ENCODE results near the gene ZMYM2. TPM values are rescaled to one million over a fixed set of nuclear protein-coding genes. Genes with fewer than 3 reads are reported as not detected.

Gene ZMYM2
- total and polyA plus RNA-seq, 8 donors = 10.8 to 182 (median 75.3) TPM

- Histone ChIP-seq H3K4me1 (peaks cover 9 to 26% (median 19%) of the 10 kb centered on the region in 4 donors), H3K27me3 (no peaks in the 10 kb centered on the region), H3K27ac (no peak overlapping the region), H3K9me3 (no peaks in the 10 kb centered on the region), H3K36me3 (peaks cover 30 to 89% (median 84%) of the 10 kb centered on the region in 4 donors), H3K4me3 (no peak overlapping the region)
- intact Hi-C loops (cut with DNase I; ENCODE audit: low total_unique reads) = no loop called here
- TF ChIP-seq POLR2AphosphoS5 (IDR thresholded peaks at IDR 0.05) = no peak
- TF ChIP-seq POLR2A (IDR thresholded peaks at IDR 0.05) = no peak
- TF ChIP-seq CTCF (IDR thresholded peaks at IDR 0.05) = no peak
- no peak for TF ChIP-seq EP300 (IDR thresholded peaks at IDR 0.05)
- 74 to 98% (median 83%) methylated on average over 1 of the region's 1 CpG for WGBS, 5 donors
- DNase-seq = no peak
Observed at GRCh38 chr13:20006206-20006605, 47.7 kb downstream of the ZMYM2 start.

- intact Hi-C loops (cut with DNase I; ENCODE audit: low total_unique reads) = no loop called here
- TF ChIP-seq POLR2AphosphoS5 (IDR thresholded peaks at IDR 0.05) (no peak), CTCF (IDR thresholded peaks at IDR 0.05) (no peak), EP300 (IDR thresholded peaks at IDR 0.05) (no peak), POLR2A (IDR thresholded peaks at IDR 0.05) (no peak)
- H3K9me3 ChIP-seq = peaks cover 4 to 28% (median 16%) of the 10 kb centered on the region in 4 donors
- no peak overlapping the region for H3K27ac ChIP-seq
- H3K4me3 ChIP-seq = no peak overlapping the region
- WGBS, 5 donors = 97 to 98% (median 97%) methylated on average over 2 of the region's 2 CpGs
- peaks cover 4 to 87% (median 64%) of the 10 kb centered on the region in 4 donors for H3K36me3 ChIP-seq
- no peaks in the 10 kb centered on the region for H3K27me3 ChIP-seq
- peaks cover 0 to 17% (median 0%) of the 10 kb centered on the region in 4 donors for H3K4me1 ChIP-seq
- no peak for DNase-seq
Observed at GRCh38 chr13:20015763-20016162, 57.2 kb downstream of the ZMYM2 start.

- H3K4me3 ChIP-seq = no peak overlapping the region
- H3K4me1 ChIP-seq = peaks cover 0 to 23% (median under 1%) of the 10 kb centered on the region in 4 donors
- TF ChIP-seq EP300 (IDR thresholded peaks at IDR 0.05) = no peak
- TF ChIP-seq POLR2AphosphoS5 (IDR thresholded peaks at IDR 0.05) = no peak
- no peak for TF ChIP-seq POLR2A (IDR thresholded peaks at IDR 0.05)
- TF ChIP-seq CTCF (IDR thresholded peaks at IDR 0.05) = no peak
- H3K27me3 ChIP-seq = no peaks in the 10 kb centered on the region
- no peak overlapping the region for H3K27ac ChIP-seq
- intact Hi-C loops (cut with DNase I; ENCODE audit: low total_unique reads) = no loop called here
- WGBS, 5 donors = 96 to 98% (median 97%) methylated on average over 3 of the region's 3 CpGs
- H3K36me3 ChIP-seq = peaks cover 4 to 86% (median 64%) of the 10 kb centered on the region in 4 donors
- no peak for DNase-seq
- peaks cover 4 to 28% (median 16%) of the 10 kb centered on the region in 4 donors for H3K9me3 ChIP-seq
Observed at GRCh38 chr13:20016649-20017364, 58.3 kb downstream of the ZMYM2 start.

GRCh38 chr13:20017365-20017711 lies 58.8 kb downstream of the ZMYM2 start:
- DNase-seq = no peak
- peaks cover 4 to 28% (median 16%) of the 10 kb centered on the region in 4 donors for H3K9me3 ChIP-seq
- WGBS, 5 donors = 88 to 98% (median 94%) methylated on average over 1 of the region's 1 CpG
- TF ChIP-seq POLR2A (IDR thresholded peaks at IDR 0.05) (no peak), EP300 (IDR thresholded peaks at IDR 0.05) (no peak), CTCF (IDR thresholded peaks at IDR 0.05) (no peak), POLR2AphosphoS5 (IDR thresholded peaks at IDR 0.05) (no peak)
- intact Hi-C loops (cut with DNase I; ENCODE audit: low total_unique reads) = no loop called here
- H3K4me1 ChIP-seq = peaks cover 0 to 19% (median 2%) of the 10 kb centered on the region in 4 donors
- H3K36me3 ChIP-seq = peaks cover 4 to 85% (median 62%) of the 10 kb centered on the region in 4 donors
- H3K27me3 ChIP-seq = no peaks in the 10 kb centered on the region
- H3K27ac ChIP-seq = no peak overlapping the region
- H3K4me3 ChIP-seq = no peak overlapping the region

Measured in stomach (tissue), 9 donors.